Omental fat pad (tissue), 4 donors: ENCODE results near the gene TUG1. TPM values are rescaled to one million over a fixed set of nuclear protein-coding genes. Genes with fewer than 3 reads are reported as not detected.

Source experiments
- small RNA-seq: library from RNA; depleted of rRNA; stranded (forward); fragments of <200 nt; gene quantifications from one replicate; pipeline ENCODE3, GENCODE V24; 2016
- total RNA-seq, 4 donors: library from RNA; depleted of rRNA; stranded (reverse); fragments of >200 nt; gene quantifications; one replicate each; pipeline ENCODE4 v1.1.0, GENCODE V29; 2016

Gene TUG1
- total RNA-seq, 4 donors from 2014 or later: 55.9 to 108 (median 61.0) TPM

Small RNAs within 50 kb of the gene (small RNA-seq; reads per million reads assigned to genes)
- gene RF01892: not detected

Other genes with a start within 250 kb of the TUG1 start
- 10 to 100 TPM; 13.9 to 18.6 (median 16.0) TPM for gene MORC2, start 491 bp upstream of the TUG1 start, total RNA-seq
- 100 to 1,000 TPM in 1 of 4 donors, 10 to 100 TPM in 3; 29.2 to 116 (median 32.2) TPM for gene SMTN, start 112.1 kb downstream of the TUG1 start, total RNA-seq
- 100 to 1,000 TPM; 162 to 346 (median 230) TPM for gene SELENOM, start 138.3 kb downstream of the TUG1 start, total RNA-seq
- under 1 TPM; 0.24 to 0.84 (median 0.42) TPM for gene INPP5J, start 153.7 kb downstream of the TUG1 start, total RNA-seq
- gene PLA2G3, start 171.2 kb downstream of the TUG1 start, total RNA-seq: not detected
- 10 to 100 TPM; 25.1 to 39.4 (median 30.0) TPM for gene RNF185, start 190.9 kb downstream of the TUG1 start, total RNA-seq
- 10 to 100 TPM; 32.0 to 66.2 (median 40.7) TPM for gene LIMK2, start 243.0 kb downstream of the TUG1 start, total RNA-seq